Activated CD4-positive, CD25-positive, alpha-beta regulatory T cell (primary cell): ENCODE measurements around the gene RANBP1.

Experiments
- DNase-seq, 4 experiments: peaks; one replicate each; lab custom pipeline; 2025; lab: John Stamatoyannopoulos, UW

The RANBP1 gene

DNA sequence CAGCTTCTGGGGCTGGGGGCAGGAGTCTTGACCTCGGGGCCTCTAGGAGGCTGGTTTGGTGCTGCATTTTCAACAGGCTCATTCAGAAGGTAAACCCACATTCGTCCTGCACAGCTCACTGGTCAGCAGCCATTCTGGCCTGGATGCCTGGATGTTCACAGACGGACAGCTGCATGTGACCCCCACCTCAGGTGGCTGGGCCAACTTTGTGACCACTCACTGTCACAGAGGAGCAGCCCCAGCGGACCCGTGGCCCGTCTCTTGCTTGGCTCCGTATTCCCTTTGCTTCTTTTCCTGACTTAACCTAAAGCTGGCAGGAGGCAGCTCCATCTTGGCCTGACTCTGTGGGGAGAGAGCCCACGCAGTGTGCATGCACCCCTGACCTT, 27.6 kb upstream of the RANBP1 start:
- DNase-seq, result no peak

DNA sequence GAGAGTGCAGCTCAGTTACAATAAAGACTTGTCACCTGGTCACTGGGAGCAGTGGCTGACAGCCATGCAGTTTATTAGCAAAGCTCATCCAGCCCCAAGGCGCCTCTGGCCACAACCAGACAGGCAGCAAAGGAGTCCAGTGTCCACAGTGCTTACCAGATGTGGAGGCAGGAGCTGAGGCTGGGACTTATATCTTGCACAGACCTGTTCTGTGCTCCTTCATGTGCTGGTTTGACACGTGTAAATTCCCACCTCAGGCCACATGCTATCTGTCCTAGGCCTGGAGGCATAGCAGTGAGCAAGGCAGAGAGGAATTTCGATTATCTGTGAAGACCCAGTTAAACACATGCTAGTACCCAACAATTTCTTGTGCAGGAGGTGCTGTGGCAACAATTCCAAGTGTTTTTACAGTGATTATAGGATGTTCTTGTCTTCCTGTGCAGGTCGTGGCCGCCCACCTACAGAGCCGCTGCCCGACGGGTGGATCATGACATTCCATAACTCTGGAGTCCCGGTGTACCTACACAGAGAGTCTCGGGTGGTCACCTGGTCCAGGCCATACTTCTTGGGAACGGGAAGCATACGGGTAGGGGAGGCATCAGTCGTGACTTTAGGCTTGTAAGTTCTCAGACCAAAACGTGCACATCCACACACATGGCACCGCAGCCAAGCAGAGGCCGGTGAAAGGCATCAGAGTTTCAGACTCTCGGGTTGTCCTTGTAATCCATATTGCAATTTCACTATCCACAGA, 26.5 kb upstream of the RANBP1 start:
- no peak for DNase-seq

DNA sequence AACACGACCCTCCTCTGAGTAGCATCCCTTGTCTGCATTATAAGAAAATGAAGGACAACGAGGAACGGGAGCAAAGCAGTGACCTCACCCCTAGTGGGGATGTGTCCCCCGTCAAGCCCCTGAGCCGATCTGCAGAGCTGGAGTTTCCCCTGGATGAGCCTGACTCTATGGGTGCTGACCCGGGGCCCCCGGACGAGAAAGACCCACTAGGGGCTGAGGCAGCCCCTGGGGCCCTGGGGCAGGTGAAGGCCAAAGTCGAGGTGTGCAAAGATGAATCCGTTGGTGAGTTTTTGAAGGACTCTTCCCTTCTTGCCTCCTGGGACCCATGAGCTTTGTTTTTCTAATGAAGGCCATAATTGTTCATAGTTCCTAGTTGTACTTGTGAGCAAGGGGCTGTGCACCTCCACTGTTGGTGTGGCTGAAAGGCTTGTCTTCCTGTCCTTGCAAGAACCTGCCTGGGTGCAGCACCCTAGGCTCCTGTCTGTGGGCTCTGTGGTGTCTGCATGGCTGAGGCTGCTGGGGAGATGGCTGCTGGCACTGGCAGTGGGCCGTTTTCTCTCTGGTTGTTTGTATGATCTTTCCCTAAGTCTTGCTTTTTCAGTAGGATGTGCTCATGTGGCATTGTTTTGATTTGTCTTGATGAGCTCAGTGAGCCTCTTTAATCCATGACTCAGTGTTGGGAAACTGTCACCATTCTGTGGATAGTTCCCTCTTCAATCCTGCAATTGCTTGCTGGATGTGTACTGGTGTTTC, 25.8 kb upstream of the RANBP1 start:
- no peak for DNase-seq

DNA sequence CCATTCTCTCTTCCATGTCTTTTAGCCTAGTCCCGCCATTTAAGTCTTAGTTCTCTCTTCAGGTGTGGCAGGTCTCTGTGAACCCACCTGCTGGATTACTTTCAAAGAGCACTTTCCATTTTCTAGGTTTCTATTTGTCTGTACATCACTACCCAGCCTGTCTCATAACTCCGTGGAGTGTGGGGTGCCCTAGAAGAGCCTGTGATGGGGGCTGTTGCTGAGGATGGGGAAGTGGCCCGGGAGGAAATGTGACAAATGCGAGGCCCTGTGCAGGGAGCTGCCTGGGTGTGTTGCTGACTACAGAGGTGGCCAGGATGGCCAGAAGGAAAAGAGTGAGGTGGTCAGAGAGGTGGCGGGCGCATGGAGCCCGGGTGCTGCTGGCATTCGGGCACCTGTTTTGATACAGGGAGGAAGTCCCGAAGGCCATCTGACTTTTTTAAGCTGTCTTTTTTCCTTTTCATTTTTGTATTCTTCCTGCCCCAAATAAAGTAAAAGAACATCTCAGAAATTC, 25.1 kb upstream of the RANBP1 start:
- no peak for DNase-seq

DNA sequence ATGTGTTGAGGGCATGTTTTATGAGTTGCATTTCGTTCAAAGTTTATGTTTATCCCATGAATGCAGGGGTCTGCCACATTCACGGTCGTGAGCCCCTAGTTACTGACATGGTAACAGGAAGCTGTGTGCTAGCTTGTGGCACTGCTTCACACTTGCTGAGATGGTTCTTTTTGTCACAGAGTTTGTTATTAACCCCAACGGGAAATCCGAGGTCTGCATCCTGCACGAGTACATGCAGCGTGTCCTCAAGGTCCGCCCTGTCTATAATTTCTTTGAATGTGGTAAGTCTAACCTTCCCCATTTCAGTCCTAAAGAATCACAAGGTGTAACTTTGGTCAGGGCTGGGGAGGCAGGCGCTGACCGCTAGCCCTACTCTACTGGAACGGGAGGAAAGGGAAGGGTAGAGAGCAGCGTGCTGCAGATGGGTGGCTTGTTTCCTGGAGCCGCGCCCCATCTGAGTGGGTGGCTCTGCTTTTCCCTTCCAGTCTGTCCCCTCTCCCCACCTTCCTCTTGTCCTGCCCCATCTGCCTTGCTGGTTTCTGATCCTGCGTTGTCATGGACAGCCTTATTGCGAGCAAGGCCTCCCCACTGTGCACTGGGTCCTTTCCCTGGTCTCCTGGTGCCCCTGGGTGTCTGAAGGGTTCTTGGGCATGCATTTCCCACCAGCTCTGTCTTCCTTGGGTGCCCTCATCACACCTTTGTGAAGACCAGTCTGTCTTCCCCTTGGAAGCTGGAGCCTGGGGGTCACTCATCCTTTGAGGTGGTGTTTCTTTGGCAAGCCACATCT, 24.0 kb upstream of the RANBP1 start:
- DNase-seq, result no peak

DNA sequence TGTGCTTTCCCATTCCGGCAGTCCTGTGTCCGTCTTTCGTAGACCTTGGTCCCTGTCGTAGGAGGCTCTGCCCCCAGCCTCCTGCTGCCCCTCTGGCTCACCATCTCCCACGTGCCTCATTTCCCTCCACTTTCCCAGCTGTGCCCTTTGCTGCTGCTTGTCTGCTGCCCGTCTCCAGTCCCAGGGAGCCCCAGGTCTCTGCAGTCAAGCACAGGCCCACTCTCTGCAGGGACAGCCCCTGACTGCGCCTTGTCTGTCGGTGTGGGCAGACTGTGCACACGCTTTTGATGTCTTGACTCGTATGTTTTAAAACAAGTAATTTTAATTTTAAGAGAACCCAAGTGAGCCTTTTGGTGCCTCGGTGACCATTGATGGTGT, 23.4 kb upstream of the RANBP1 start:
- no peak for DNase-seq

DNA sequence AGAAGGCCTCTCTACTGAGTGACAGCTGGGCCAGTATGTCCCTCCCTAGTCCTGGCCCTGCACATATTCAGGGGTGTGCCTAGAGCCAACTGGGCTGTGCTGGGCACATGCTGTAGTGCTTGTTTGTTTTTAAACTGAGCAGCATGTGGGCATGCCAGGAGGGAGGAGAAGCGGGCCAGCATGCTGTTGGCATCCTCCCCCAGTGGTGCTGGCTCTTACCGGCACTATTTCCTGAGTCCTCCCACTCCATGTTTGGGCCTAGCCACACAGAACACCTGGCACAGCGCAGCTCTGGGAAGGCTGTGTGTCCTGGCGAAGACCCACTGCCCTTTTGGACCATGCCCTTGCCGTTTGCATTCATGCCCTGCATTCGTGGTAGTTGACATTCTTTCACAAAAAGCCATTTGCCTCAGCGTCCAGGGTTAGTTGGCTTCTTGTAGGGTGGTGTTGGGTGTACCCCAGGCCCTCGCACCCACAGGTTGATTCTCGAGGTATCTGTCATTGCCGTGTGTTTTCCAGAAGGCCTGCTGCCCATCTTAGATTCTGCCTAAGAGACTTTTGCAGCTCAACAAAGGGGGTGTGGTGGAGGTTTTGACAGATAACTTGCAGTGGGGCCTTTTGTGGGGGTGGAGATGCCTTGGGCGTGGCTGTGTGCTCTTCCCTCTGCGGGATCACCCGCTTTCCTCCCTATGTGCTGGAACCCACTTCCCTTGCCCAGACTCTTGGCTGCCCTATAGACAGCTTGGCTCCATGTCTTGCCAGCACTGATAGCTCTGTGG, 22.3 kb upstream of the RANBP1 start:
- no peak for DNase-seq

DNA sequence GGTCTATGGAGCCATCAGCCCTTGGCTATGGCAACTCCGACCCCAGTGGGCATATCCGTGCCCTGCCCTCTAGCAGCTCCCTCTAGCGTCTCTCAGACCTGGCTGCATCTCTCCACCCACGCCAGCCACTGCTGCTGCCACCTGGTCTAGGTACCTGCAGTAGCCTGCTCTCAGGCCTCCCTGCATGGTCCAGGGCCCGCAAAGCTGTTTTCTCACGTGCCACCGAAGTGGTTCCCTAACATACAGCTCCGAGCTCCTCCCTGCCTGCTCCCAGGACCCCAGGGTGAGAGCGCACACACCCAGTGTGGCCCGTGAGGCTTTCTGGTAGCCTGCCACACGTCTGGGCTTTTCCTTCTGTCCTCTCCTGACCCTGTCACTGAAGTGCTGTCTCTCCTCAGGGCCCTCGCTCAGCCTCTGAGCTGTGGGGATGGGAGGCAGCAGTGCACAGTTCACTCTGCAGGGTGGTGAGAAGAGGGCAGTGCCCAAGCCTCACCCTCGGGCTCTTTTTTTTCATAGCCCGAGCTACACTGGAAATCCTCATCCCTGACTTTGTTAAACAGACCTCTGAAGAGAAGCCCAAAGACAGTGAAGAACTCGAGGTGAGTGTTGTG, 21.6 kb upstream of the RANBP1 start:
- no peak for DNase-seq

DNA sequence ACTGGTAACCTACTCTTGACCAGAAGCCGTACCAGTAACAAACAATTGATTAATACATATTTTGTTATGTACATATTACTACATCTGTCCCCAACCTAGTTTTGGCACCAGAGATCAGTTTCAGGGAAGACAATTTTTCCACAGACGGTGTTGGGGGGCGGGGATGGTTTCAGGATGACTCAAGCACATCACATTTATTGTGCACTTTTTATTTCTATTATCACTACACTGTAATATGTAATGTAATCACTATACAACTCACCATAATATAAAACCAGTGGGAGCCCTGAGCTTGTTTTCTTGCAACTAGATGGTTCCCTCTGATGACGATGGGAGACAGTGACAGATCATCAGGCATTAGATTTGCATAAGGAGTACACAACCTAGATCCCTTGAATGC, 20.4 kb upstream of the RANBP1 start:
- DNase-seq, result no peak

DNA sequence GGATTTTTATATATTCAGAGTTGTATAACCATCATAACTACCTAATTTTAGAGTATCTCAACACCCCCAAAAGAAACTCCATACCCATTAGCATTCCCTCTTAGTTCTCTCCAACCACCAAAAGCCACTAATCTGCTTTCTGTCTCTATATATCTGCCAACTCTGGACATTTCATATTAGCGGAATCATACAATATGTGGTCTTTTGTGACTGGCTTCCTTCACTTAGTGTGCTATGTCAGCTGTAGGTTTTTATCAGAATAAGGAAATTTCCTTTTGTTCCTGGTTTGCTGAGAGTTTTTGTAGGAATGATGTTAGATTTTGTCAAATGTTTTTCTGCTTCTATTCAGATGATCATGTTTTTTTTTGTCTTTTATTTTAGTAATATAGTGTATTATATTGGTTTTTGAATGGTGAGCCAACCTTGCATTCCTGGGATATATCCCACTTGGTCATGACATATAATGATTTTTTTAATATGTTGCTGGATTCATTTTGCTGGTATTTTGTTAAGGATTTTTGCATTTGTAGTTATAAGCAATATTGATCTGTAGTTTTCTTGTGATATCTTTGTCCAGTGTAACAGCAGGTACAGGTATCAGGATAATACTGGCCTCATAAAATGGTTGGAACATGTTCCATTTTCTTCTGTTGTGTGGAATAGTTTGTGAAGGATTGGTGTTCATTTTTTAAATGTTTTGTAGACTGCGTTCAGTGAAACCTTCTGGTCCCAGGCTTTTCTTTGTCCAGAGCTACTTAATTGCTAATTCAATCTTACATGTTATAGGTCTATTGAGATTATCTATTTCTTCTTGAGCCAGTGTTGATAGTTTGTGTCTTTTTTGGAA, 19.1 kb upstream of the RANBP1 start:
- DNase-seq, result no peak

DNA sequence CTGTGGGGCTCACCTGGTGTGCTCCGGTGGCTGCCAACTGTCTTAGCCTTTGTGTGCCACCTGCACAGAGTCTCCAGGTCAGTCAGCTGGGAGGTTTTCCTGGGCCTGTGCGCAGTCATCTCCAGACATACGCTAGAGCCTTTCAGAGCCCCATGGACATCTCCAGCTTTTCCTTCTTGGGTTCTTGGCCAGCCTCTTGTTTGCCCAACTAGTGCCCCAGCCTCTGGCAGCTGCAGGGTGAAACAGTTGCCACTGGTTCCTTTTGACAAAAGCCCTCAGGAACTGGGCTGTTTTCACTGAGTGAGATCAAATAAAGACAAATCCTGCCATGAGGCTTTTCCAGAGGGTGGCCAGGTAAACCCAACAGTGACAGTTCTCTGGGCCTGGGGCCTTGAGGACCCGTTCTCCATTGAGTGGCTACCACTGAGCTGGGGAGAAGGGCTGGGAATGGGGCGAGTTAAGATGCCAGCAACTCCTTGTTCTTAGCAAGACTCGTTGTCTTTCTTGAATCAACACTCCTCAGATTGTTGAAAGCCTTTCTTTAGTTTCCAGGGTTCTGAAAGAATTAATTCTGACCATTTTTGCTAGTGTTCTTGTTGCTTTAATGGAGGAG, 16.7 kb upstream of the RANBP1 start:
- DNase-seq, result no peak

DNA sequence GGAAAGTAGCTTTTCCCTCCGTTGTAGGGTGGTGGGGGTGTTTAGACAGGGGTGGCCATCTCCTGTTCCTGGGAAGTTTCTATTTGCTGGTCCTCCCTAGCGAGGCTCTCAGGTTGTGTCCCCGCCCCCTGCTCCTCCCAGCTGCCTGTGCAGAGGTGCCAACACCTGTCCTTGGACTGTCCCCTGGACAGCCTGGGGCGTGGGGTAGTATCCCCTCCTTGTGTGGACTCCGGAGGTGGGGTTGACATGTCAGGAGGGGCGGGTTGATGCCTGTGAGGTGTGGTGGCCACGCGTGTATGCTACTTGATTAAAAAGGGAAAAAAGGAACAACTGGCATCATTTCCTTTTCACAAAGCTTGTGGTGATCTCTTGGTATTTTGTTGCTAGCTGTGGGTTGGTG, 14.3 kb upstream of the RANBP1 start:
- DNase-seq, result no peak

DNA sequence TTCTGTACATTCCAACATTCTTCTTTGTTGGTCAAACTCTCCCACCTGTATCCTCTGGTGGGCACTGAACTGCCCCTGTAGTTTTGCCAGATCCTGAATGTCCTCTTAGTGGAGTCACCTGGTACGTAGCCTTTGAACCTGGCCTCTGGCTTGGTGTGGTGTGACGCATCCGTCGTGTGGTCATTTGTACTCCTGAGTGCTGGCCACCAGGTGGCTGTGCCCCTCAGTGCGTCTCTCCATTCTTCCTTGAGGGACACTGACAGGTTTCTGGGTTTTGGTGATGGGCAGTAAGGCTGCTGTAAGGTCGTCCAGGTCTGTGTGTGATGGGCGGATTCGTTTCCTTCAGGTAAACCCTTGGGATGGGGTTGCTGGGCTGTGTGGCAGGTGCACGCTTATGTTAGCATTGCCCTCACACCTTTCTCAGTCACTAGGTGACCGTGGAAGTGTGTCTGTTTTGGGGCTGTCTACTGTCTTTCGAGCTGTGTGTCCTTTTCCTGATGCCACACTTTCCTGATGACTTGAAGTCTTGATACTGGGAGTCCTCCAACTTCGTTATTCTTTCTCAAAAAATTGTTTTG, 13.6 kb upstream of the RANBP1 start:
- DNase-seq, result no peak

DNA sequence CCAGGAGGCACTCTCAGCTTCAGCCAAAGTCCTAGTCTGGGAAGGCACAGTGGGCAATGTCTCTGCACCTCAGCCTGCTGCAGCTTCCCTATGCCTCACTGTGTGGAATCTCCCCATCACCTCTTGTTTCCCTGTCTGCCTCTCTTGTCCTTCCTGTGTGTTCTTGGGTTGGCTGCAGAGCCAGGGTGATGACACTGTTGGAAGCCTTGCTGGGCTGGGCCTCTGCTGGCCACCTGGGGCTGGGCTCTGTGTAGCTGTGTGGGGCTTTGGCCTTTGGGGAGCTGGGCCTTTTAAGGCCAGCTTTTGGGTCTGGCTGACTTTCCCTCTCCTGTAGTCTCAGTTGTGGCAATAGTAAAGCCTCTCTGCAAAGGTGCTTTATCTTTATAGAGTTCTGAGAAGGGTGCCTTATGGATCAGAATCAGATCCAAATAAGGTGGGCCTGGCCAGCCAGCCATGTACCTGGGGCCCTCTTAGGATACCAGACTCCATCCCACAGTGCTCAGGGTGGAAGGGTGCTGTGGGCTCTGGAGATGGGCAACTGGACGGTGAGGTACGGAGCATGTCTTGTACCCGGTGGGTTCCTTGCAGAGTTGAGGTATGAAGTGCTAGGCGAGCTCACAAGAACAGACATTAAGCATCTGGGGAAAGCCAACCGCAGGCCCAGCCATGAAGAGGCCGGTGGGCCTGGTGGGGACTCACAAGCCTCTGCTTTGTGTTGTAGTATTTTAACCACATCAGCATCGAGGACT, 10.3 kb upstream of the RANBP1 start:
- no peak for DNase-seq

DNA sequence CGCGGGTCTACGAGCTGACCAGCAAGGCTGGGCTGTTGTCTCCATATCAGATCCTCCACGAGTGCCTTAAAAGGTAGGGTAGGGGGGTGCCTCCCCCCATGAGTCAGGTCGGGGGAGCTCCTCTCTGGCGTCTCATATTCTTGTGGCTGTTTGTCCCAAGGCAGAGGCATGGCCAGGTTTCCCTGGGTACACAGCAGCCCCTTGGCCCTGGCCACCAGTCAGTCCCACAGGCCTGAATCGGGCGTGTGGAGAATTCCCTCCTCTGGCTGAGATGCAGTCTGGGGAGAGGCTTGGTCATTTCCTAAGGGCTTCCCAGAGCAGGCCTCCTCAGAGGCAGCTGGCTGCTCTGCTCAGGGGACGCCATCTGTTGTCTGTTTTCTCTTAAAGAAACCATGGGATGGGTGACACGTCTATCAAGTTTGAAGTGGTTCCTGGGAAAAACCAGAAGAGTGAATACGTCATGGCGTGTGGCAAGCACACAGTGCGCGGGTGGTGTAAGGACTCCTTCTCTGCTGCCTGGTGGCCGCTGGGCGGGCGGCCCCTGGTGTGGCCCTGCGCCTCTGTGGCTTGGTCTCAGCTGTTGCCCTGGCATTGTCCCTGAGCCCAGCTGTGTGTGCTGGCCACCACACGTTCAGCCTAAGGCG, 9.6 kb upstream of the RANBP1 start:
- no peak for DNase-seq

DNA sequence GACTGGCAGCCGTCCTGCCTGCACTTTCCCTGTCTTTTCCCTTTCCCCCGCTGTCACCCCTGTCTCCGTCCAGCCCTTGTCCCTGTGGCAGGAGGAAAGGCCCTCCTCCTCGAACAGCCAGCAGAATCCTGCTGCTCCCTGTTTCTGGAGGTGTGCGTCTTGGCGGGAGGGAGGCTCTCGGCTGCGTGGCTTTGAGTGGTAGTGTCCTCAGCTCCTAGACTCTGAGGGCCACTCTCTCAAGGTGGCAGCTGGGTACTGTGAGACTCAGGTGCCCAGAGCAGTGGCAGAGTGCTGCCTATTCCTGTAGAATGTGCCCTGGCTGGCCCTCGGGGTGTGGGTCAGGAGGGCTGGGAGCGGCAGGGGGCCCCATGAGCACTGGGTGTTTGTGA, 9.1 kb upstream of the RANBP1 start:
- DNase-seq, result no peak

DNA sequence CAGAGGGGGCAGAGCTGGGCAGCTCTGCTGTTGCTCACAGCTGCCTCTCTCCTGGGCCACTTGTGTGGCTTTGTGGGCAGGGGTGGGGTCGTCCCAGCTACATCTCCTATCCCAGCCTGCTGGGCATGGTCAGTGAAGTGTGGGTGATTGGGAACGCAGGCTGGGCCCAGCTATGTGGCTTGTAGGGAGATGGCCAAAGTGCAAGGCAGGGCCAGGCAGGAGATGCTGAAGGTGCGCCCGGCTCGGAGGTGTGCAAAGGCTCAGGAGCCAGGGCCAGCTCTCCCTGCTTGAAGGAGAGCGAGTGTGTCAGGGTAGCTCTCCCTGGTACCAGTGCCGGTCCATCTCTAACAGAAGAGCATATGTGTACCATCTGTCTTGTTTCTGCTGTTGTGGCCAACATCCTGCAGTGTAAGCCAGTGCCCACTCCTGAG, 8.4 kb upstream of the RANBP1 start:
- no peak for DNase-seq

DNA sequence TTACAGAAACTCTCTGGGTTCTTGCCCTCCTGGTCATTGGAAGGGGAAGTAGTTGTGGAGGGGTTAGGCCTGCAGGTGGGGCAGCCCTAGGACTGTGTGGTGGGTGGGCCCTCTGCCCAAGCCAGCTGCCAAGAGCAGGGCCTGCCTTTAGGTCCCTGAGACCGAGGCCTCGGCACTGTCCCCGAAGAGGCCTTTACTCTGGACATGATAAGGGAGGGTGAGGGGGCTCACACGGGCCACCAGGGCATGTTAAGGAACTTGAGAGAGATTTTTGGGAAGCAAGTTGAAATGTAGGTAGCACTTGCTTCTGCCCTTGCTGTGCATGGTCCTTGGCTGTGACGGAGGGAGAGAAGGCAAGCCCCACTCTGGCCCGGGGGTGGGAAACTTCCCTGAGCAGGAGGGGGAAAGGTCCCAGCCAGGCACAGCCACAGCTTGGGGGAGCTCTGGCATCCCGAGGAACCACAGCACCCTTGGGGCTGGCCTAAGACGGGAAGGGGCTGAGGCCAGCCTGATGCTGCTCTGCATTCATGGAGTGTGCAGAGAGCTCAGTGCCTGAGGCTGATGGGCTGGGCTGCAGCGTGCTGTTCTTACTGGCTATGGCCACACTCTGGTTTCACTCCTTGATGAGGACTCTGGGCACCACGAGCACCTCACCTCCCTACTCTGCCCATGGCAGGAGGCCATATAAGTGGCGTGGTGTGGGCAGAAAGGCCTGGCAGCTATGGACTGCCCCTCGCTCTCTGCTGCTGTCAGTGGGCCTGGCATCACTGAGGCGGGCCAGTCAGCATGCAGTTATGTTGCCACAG, 7.8 kb upstream of the RANBP1 start:
- no peak for DNase-seq
